NK-92 treated with Interleukin-12 subunit alpha and Interleukin-12 subunit beta, amount 100 ng/mL, for 24 hours (cell line): ENCODE data around the gene PMS1.
"Not testable (repeated sequence)": the region's sequence is repeated elsewhere in the genome, so short reads cannot be mapped to it uniquely, and the experiment has no call there.

Experiments
- DNase-seq: peaks from one replicate; lab custom pipeline; 2025; lab: John Stamatoyannopoulos, UW

The PMS1 gene

GRCh38 chr2:189865826-189866225, 81.6 kb downstream of the PMS1 start:
- no peak for DNase-seq

- no peak for DNase-seq
Measured at GRCh38 chr2:189866296-189866695, 82.0 kb downstream of the PMS1 start.

- DNase-seq = no peak
Measured at GRCh38 chr2:189868896-189869295, 84.6 kb downstream of the PMS1 start.

GRCh38 chr2:189870381-189871085, 86.3 kb downstream of the PMS1 start:
- DNase-seq = no peak

- DNase-seq = no peak
Measured at GRCh38 chr2:189873696-189874095, 89.4 kb downstream of the PMS1 start.

- DNase-seq = no peak
Measured at GRCh38 chr2:189874586-189875320, 90.5 kb downstream of the PMS1 start.

GRCh38 chr2:189876271-189876670, 92.0 kb downstream of the PMS1 start:
- no peak for DNase-seq

GRCh38 chr2:189879716-189880081, 95.4 kb downstream of the PMS1 start:
- DNase-seq = no peak

- DNase-seq = no peak
Measured at GRCh38 chr2:189880429-189880828, 96.2 kb downstream of the PMS1 start.

GRCh38 chr2:189880832-189881492, 96.7 kb downstream of the PMS1 start:
- DNase-seq = no peak

- no peak for DNase-seq
Measured at GRCh38 chr2:189885368-189885767, 101.1 kb downstream of the PMS1 start.

- not testable (repeated sequence) for DNase-seq
Measured at GRCh38 chr2:189892546-189893294, 108.5 kb downstream of the PMS1 start.

GRCh38 chr2:189896809-189897208, 112.6 kb downstream of the PMS1 start:
- DNase-seq = no peak

GRCh38 chr2:189899101-189899500, 114.9 kb downstream of the PMS1 start:
- no peak for DNase-seq

GRCh38 chr2:189900726-189901125, 116.5 kb downstream of the PMS1 start:
- DNase-seq = no peak

- no peak for DNase-seq
Measured at GRCh38 chr2:189901664-189902063, 117.4 kb downstream of the PMS1 start.

- no peak for DNase-seq
Measured at GRCh38 chr2:189913821-189914220, 129.6 kb downstream of the PMS1 start.

GRCh38 chr2:189916651-189917050, 132.4 kb downstream of the PMS1 start:
- DNase-seq = no peak
